AML-193 (cell line): Measurements from ENCODE around the gene APBA2.
"Not testable (repeated sequence)": the region's sequence is repeated elsewhere in the genome, so short reads cannot be mapped to it uniquely, and the experiment has no call there.

Source experiments
- DNase-seq, 2 experiments: peaks; one replicate each; lab custom pipeline; 2025; lab: John Stamatoyannopoulos, UW

Gene APBA2

GRCh38 chr15:29035336-29036285 lies 149.8 kb downstream of the APBA2 start:
- DNase-seq, result no peak

- DNase-seq, result no peak
Observed at GRCh38 chr15:29037997-29038705, 152.4 kb downstream of the APBA2 start.

- DNase-seq, result no peak
Observed at GRCh38 chr15:29039466-29040369, 153.9 kb downstream of the APBA2 start.

GRCh38 chr15:29040370-29040751 lies 154.6 kb downstream of the APBA2 start:
- no peak for DNase-seq

- no peak for DNase-seq
Observed at GRCh38 chr15:29043736-29044502, 158.1 kb downstream of the APBA2 start.

GRCh38 chr15:29044503-29044901 lies 158.7 kb downstream of the APBA2 start:
- no peak for DNase-seq

GRCh38 chr15:29045161-29045560 lies 159.4 kb downstream of the APBA2 start:
- not testable (repeated sequence) for DNase-seq

GRCh38 chr15:29045717-29046116 lies 159.9 kb downstream of the APBA2 start:
- no peak for DNase-seq

GRCh38 chr15:29046281-29046810 lies 160.6 kb downstream of the APBA2 start:
- DNase-seq, result no peak

GRCh38 chr15:29046977-29047376 lies 161.2 kb downstream of the APBA2 start:
- DNase-seq, result no peak

GRCh38 chr15:29048011-29048410 lies 162.2 kb downstream of the APBA2 start:
- no peak for DNase-seq

- no peak for DNase-seq
Observed at GRCh38 chr15:29050870-29051269, 165.1 kb downstream of the APBA2 start.

GRCh38 chr15:29051422-29051821 lies 165.6 kb downstream of the APBA2 start:
- DNase-seq, result no peak

- no peak for DNase-seq
Observed at GRCh38 chr15:29053006-29053405, 167.2 kb downstream of the APBA2 start.

GRCh38 chr15:29053661-29054131 lies 167.9 kb downstream of the APBA2 start:
- no peak for DNase-seq

- no peak for DNase-seq
Observed at GRCh38 chr15:29054171-29055045, 168.6 kb downstream of the APBA2 start.

GRCh38 chr15:29055876-29056275 lies 170.1 kb downstream of the APBA2 start:
- no peak for DNase-seq

GRCh38 chr15:29056839-29057450 lies 171.2 kb downstream of the APBA2 start:
- no peak for DNase-seq

- no peak for DNase-seq
Observed at GRCh38 chr15:29057856-29058255, 172.1 kb downstream of the APBA2 start.
